OCI-LY3 (cell line): ENCODE results near the gene CNIH2.

Experiments used
- CTCF ChIP-seq: fragments of 200-600, 300-600 bp; sonication (generic); IDR thresholded peaks from 2 replicates; pipeline ENCODE4 v1.5.1; 2014; ENCODE audit warnings: antibody characterized with exemption, low read length, low read depth
- EZH2phosphoT487 ChIP-seq: fragments of 200-600 bp; shearing (Covaris generic); IDR thresholded peaks from 2 replicates; pipeline ENCODE4 v1.6.1; 2018; ENCODE audit warnings: antibody characterized with exemption, mixed run types, low read depth

DNA sequence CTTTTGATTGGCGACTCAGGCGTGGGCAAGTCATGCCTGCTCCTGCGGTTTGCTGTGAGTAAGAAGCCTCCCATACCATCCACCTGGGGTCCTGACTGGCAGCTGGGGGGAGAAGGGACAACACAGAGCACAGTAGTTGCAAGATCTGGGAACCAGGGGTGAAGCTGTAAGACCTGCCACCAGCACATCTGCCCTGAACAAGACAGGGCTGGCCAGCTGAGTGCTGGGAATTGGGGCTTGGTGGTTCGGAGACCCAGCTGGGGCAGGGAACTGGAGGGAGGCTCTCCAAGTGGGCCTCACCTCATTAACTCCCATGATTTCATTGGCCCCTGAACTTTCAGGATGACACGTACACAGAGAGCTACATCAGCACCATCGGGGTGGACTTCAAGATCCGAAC, 6.2 kb upstream of the CNIH2 start:
- TF ChIP-seq CTCF (no peak), EZH2phosphoT487 (no peak)
